Glutamatergic neuron (in vitro differentiated cells): ENCODE results near the gene ETNPPL. TPM values are rescaled to one million over a fixed set of nuclear protein-coding genes. Genes with fewer than 3 reads are reported as not detected.
A peak's percentile ranks its signal among the peaks of the same experiment; 100 is the strongest.

Experiments used
- DNase-seq: peaks from one replicate; pipeline ENCODE4 v3.0.0; 2022
- H3K27ac Mint-ChIP-seq: one replicate; pipeline ENCODE4 v1.8.0; 2020; ENCODE audit warnings: mild to moderate bottlenecking, mixed read lengths, inconsistent platforms; ENCODE audit not compliant: unreplicated experiment
- H3K27me3 Mint-ChIP-seq: one replicate; pipeline ENCODE4 v1.8.0; 2020; ENCODE audit warnings: mild to moderate bottlenecking, moderate library complexity, mixed read lengths, inconsistent platforms; ENCODE audit not compliant: unreplicated experiment
- H3K36me3 Mint-ChIP-seq: one replicate; pipeline ENCODE4 v1.8.0; 2020; ENCODE audit warnings: mild to moderate bottlenecking, mixed read lengths, inconsistent platforms; ENCODE audit not compliant: unreplicated experiment
- H3K4me1 Mint-ChIP-seq: one replicate; pipeline ENCODE4 v1.8.0; 2020; ENCODE audit warnings: mild to moderate bottlenecking, low read depth, mixed read lengths, inconsistent platforms; ENCODE audit not compliant: unreplicated experiment
- H3K4me3 Mint-ChIP-seq: one replicate; pipeline ENCODE4 v1.8.0; 2020; ENCODE audit warnings: mild to moderate bottlenecking, mixed read lengths, inconsistent platforms; ENCODE audit not compliant: unreplicated experiment
- H3K9me3 Mint-ChIP-seq: one replicate; pipeline ENCODE4 v1.8.0; 2020; ENCODE audit warnings: mild to moderate bottlenecking, moderate library complexity, mixed read lengths, inconsistent platforms; ENCODE audit not compliant: unreplicated experiment
- CTCF ChIP-seq: fragments of 200-600 bp; sonication (generic); IDR thresholded peaks from one replicate; pipeline ENCODE4 v1.5.0; 2021; ENCODE audit not compliant: partially characterized antibody, unreplicated experiment
- total RNA-seq: library from RNA; stranded (reverse); fragmentation: NEBNext Ultra II Directional; extraction: Animal tissue kit (Norgen Biotek cat#: 25700); gene quantifications from one replicate; pipeline ENCODE4 v1.2.1, GENCODE V29; 2021; ENCODE audit not compliant: unreplicated experiment

The ETNPPL gene
- total RNA-seq, 1 donor from 2014 or later: not detected

GRCh38 chr4:108763986-108764385, 1.1 kb upstream of the ETNPPL start:
- no peak for TF ChIP-seq CTCF
- peak overlapping the region; percentile 34 for H3K4me3 Mint-ChIP-seq

DNA sequence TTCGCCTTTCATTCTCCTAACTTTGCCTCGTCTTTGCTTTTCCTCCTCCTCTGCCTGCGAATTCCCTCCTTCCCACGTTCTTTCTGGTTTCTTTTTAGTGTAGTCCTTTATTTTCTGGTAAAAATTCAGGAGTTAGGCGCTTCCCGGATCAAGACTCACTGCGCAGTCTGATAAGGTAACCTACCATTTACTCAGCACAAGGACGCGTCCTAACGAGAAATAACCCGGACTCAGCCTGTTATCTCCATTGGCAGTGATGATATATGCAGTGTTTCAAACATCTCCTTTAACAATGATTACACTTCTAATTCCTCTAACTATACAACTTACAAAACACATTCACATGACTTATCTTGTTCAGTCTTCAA, 357 bp upstream of the ETNPPL start:
- Mint-ChIP-seq H3K4me3 (peak overlapping the region; percentile 92), H3K36me3 (peaks cover 5% of the 10 kb centered on the region), H3K4me1 (peaks cover 4% of the 10 kb centered on the region), H3K27ac (peak overlapping the region; percentile 28), H3K9me3 (peaks cover 4% of the 10 kb centered on the region), H3K27me3 (peaks cover 6% of the 10 kb centered on the region)
- TF ChIP-seq CTCF: no peak
- DNase-seq: no peak

More at GRCh38 chr4:108763986-108764385, 1.1 kb upstream of the ETNPPL start:
- H3K9me3 Mint-ChIP-seq: peaks cover 4% of the 10 kb centered on the region
- no peak for DNase-seq
- peaks cover 5% of the 10 kb centered on the region for H3K36me3 Mint-ChIP-seq
- peaks cover 4% of the 10 kb centered on the region for H3K4me1 Mint-ChIP-seq
- H3K27me3 Mint-ChIP-seq: peaks cover 6% of the 10 kb centered on the region
- H3K27ac Mint-ChIP-seq: no peak overlapping the region

- no peak for DNase-seq
- Mint-ChIP-seq H3K36me3 (peaks cover 4% of the 10 kb centered on the region), H3K9me3 (peaks cover 4% of the 10 kb centered on the region), H3K4me1 (peaks cover 4% of the 10 kb centered on the region), H3K27ac (no peak overlapping the region), H3K4me3 (no peak overlapping the region), H3K27me3 (peaks cover 6% of the 10 kb centered on the region)
- TF ChIP-seq CTCF: no peak
These were observed 4.4 kb downstream of the ETNPPL start for GRCh38 chr4:108758498-108758897.

DNA sequence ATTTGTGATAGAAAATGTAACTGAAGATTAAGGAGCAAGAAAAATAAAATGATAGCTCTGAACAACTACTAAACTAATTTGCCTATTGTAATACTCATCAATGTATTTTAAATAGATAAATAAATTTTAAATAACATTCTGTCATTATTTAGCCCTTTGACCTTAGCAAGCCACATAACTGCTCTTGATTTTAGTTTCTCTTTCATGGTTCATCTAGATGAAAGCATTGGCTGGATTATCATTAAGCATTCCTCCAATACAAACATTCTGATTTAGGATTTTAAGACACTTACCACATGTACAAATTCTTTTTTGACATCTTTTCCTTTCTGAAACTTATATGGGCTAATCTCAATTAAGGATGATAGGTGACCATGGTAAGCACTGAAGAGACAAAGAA, 8.5 kb downstream of the ETNPPL start:
- no peak overlapping the region for H3K27ac Mint-ChIP-seq
- no peaks in the 10 kb centered on the region for H3K27me3 Mint-ChIP-seq
- no peaks in the 10 kb centered on the region for H3K36me3 Mint-ChIP-seq
- DNase-seq: no peak
- no peak for TF ChIP-seq CTCF
- H3K4me3 Mint-ChIP-seq: no peak overlapping the region
- H3K4me1 Mint-ChIP-seq: no peaks in the 10 kb centered on the region
- H3K9me3 Mint-ChIP-seq: no peaks in the 10 kb centered on the region

DNA sequence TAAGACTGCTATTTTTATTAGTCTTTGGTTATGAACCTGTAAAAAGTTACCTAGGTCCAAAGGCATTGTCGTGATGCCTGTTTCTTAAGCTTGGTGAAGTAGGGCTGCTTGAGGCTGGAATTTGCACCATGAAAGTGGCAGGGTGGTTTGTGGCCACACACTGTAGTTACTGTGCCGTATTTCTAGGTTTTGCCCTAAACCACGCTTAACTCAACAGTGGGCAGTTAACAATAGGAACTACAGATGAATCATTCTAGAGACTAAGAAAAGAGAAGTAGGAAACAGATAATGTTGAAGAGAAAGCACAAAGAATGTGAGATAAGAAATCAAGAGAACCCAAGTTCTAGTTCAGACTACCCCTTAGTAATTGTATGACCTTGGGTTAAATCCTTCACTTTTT, 11.5 kb downstream of the ETNPPL start:
- no peak for TF ChIP-seq CTCF
- no peaks in the 10 kb centered on the region for H3K9me3 Mint-ChIP-seq
- no peaks in the 10 kb centered on the region for H3K36me3 Mint-ChIP-seq
- DNase-seq: no peak
- H3K4me3 Mint-ChIP-seq: no peak overlapping the region
- no peaks in the 10 kb centered on the region for H3K27me3 Mint-ChIP-seq
- no peaks in the 10 kb centered on the region for H3K4me1 Mint-ChIP-seq
- H3K27ac Mint-ChIP-seq: no peak overlapping the region
